ENCODE results near the gene BICRAL. TPM values are rescaled to one million over a fixed set of nuclear protein-coding genes. Genes with fewer than 3 reads are reported as not detected.

Gene BICRAL
- total and polyA plus RNA-seq, 2 donors (not counting 3 experiments of a cell fraction or from before 2014, with no cell fraction given), result 5.6 to 6.8 TPM

DNA sequence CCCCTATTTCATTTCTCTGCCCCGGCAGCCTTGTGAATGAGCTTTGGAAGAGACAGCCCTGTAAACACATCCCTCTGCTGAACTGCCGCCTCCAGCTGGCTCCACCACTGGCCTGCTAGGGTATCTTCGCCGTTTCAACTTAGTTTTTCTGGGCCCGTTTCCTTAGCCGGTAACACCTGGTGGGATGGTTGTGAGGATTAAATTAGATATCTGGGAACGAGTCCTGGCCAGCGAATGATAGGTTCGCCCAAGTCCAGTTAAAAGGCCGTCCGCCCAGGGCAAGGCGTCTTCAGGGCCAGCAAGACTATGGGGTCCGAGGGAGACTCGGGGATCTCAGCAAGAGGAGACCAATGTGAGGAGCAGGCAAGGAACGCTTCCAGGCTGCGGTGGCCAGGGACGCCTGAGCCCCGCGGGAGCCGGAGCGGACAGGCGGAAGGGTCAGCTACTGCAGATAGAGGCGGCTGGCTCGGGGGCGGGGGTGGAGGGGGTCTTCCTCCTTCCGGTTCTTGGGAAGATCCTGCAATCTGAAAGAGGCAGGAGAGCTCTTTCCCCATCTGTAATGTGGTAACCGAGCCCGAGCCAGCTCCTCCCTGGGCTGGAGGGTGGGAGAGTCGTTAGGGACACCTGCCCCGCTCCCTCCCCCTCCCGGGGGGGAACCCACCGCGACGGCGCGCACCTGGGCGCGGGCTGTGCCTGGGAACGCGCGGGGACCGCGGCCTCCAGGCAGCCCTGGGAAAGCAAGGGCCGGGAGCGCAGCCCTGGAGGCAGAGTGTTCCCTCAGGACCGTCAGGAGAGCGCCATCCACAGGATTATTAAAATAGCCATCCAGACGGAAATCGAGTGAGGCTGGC is 129.5 kb downstream of the BICRAL start:
- no peaks in the 10 kb centered on the region for H3K9me3 ChIP-seq (replicated peaks; ENCODE audit: control insufficient read depth, insufficient read depth, low read length)
- ChIA-PET POLR2A (no interaction called here), CTCF (interaction anchor here (0.7 to 1.1 kb wide), 6 partner anchors 8 to 697 kb away, joined by 3 to 5 read pairs (median 3); no protein-coding TSS in a partner anchor)
- H3K4me3 ChIP-seq (replicated peaks in 1 of 3; ENCODE audit: insufficient read depth in 1 of 3, low read depth in 1 of 3, low read length in 3 of 3), result peak overlapping the region in 1 of 3 experiments; percentile 6
- no peaks in the 10 kb centered on the region for H3K36me3 ChIP-seq (ENCODE audit: control insufficient read depth in 2 of 2, extremely low read depth in 1 of 2, insufficient read depth in 2 of 2, low read length in 2 of 2)
- peak overlapping the region; percentile 8 for H3K4me2 ChIP-seq (ENCODE audit: insufficient read depth, low read length)
- dilution Hi-C loops (cut with MboI; ENCODE audit: extremely low pct_ligation_motif_present, low sequenced_read_pairs) (no loop called here), intact Hi-C loops (cut with micrococcal nuclease) (no loop called here)
- TF ChIP-seq, protein P1, sequence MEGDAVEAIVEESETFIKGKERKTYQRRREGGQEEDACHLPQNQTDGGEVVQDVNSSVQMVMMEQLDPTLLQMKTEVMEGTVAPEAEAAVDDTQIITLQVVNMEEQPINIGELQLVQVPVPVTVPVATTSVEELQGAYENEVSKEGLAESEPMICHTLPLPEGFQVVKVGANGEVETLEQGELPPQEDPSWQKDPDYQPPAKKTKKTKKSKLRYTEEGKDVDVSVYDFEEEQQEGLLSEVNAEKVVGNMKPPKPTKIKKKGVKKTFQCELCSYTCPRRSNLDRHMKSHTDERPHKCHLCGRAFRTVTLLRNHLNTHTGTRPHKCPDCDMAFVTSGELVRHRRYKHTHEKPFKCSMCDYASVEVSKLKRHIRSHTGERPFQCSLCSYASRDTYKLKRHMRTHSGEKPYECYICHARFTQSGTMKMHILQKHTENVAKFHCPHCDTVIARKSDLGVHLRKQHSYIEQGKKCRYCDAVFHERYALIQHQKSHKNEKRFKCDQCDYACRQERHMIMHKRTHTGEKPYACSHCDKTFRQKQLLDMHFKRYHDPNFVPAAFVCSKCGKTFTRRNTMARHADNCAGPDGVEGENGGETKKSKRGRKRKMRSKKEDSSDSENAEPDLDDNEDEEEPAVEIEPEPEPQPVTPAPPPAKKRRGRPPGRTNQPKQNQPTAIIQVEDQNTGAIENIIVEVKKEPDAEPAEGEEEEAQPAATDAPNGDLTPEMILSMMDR (IDR thresholded peaks at IDR 0.05; ENCODE audit: extremely low read depth in 1 of 2, insufficient read depth in 1 of 2, low read depth in 1 of 2, low read length in 2 of 2), result no peak
- TF ChIP-seq MYC (IDR thresholded peaks at IDR 0.05; ENCODE audit: low read depth, low read length), result no peak
- TF ChIP-seq JUN (IDR thresholded peaks at IDR 0.05; ENCODE audit: borderline replicate concordance, insufficient read depth, insufficient read length, low read depth), result no peak
- no peak for TF ChIP-seq FOS (IDR thresholded peaks at IDR 0.05; ENCODE audit: borderline replicate concordance, insufficient read depth, low read length)
- no peak for TF ChIP-seq EZH2 (IDR thresholded peaks at IDR 0.05; ENCODE audit: borderline replicate concordance, low read depth, low read length, severe bottlenecking)
- TF ChIP-seq, protein P2, sequence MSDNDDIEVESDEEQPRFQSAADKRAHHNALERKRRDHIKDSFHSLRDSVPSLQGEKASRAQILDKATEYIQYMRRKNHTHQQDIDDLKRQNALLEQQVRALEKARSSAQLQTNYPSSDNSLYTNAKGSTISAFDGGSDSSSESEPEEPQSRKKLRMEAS (IDR thresholded peaks at IDR 0.05; ENCODE audit: insufficient read depth, insufficient read length), result no peak
- no peak for TF ChIP-seq GATA2 (IDR thresholded peaks at IDR 0.05; ENCODE audit: insufficient read depth, insufficient read length, low read depth, low read length)
- no peak for TF ChIP-seq POLR2AphosphoS5 (IDR thresholded peaks at IDR 0.05; ENCODE audit: insufficient read depth, low read depth, low read length)
- TF ChIP-seq POLR2A (IDR thresholded peaks at IDR 0.05; ENCODE audit: low read depth, low read length), result no peak
- no peaks in the 10 kb centered on the region for H3K9me1 ChIP-seq (replicated peaks; ENCODE audit: control insufficient read depth, extremely low read depth, insufficient read depth, low read length)
- no peak overlapping the region for H3K9ac ChIP-seq (replicated peaks; ENCODE audit: extremely low read depth, insufficient read depth, low read length)
- H2AFZ ChIP-seq (ENCODE audit: low read depth, low read length), result peak overlapping the region; percentile 44
- H3K79me2 ChIP-seq (ENCODE audit: control insufficient read depth, insufficient read depth, low read length), result no peaks in the 10 kb centered on the region
- no peaks in the 10 kb centered on the region for H4K20me1 ChIP-seq (replicated peaks; ENCODE audit: control insufficient read depth, extremely low read depth, insufficient read depth, low read length)
- no TSS peak for BruUV-seq (replicated peaks)
- H3K27ac ChIP-seq (ENCODE audit: insufficient read depth, low read depth, low read length), result no peak overlapping the region
- no peak for FAIRE-seq
- no peaks in the 10 kb centered on the region for H3K4me1 ChIP-seq (ENCODE audit: control insufficient read depth, extremely low read depth, insufficient read depth, low read length)
- peaks cover 2 to 6% of the 10 kb centered on the region in 2 experiments for H3K27me3 ChIP-seq (ENCODE audit: control insufficient read depth in 2 of 2, insufficient read depth in 2 of 2, low read length in 2 of 2)
- no peak for DNase-seq (ENCODE audit: low read depth, low spot score)

All from endothelial cell of umbilical vein (primary cell).